ENCODE data around the gene APOA1.

APOA1 gene

DNA sequence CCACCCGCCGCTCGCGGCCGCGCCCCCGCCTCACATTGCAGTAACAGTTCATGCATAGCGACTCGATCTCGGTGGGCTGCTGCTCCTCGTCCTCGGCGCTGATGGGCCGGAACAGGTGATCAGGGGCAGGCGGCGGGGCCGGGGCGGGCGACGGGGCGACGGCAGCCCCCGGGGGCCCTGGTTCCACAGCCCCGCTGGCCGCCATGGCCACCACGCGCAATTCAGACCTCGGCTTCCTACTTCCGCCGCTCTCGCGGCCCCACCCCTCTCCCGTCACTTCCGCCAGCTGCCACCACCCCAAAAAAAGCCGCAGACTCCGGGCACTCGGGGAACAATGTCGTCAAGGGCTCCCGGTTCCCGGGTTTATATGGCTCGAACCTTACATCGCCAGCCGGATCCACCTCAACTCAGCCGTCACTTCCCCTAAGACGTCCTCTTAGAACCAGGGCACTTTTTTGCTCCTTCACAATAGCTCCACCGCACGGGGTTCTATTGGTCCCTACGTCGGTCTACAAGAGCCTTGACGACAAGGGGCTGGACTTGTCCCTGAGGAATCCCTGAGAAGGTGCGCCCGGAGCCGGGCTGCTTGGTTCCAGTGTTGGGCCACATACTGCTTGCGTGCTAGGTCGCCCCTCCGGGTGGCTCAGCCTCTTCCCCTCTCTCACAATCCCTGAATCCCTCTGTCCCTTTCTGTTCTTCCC lies 49.5 kb downstream of the APOA1 start, which contains the start of gene ZPR1:
ZPR1 (minus strand) TSS at position 238 of the 701 bp plus-strand sequence; CDS start at position 205, 33 bp downstream.
- DNase-seq = peak; percentile 82 to 88
- TF ChIP-seq GATA1 (IDR thresholded peaks at IDR 0.05; ENCODE audit: low read depth, low read length) (no peak), POLR2A (IDR thresholded peaks at IDR 0.05; ENCODE audit: low read length) (peak; percentile 86)

DNA sequence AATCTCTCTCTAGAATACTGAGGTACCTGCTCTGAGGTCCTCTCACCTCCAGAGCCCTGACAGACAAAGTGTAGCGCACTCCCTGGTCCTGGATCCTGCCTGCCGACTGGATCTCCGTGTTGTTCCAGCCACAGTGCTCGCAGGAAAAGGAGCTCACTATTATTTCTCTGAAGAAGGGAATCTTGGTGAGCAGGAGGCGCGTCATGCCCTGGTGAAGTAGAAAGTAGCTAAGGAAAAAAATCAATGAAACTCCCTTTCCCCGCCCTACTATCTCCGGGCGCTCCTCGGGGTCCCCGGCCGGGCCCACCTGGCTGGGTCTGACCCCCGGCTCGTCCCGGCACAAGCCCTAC lies 50.0 kb downstream of the APOA1 start:
- peak in 1 of 2 experiments; percentile 56 for DNase-seq

DNA sequence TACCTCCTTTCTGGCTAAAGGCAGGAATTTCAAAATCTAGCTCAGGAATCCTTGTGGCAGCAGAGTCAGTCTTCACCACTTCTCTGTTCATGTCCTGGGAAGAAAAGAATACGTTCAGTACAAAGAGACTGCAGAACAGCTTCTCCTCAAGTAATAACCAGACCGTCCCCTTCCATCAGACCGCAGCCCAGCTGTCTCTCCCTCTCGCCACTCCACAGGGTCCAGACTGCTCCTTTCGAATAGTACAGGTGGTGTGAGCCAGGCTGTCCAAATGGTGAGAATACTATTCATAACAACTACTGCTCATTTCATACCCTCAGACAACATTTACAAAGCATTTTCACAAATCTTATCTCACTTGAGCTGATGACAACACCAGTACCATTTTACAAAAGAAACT lies 50.5 kb downstream of the APOA1 start:
- TF ChIP-seq POLR2A (IDR thresholded peaks at IDR 0.05; ENCODE audit: low read length) = no peak
- no peak for TF ChIP-seq GATA1 (IDR thresholded peaks at IDR 0.05; ENCODE audit: low read depth, low read length)
- DNase-seq = peak in 1 of 2 experiments; percentile 31

More for the DNA sequence above, 50.0 kb downstream of the APOA1 start:
- no peak for TF ChIP-seq POLR2A (IDR thresholded peaks at IDR 0.05; ENCODE audit: low read length)
- TF ChIP-seq GATA1 (IDR thresholded peaks at IDR 0.05; ENCODE audit: low read depth, low read length) = no peak

DNA sequence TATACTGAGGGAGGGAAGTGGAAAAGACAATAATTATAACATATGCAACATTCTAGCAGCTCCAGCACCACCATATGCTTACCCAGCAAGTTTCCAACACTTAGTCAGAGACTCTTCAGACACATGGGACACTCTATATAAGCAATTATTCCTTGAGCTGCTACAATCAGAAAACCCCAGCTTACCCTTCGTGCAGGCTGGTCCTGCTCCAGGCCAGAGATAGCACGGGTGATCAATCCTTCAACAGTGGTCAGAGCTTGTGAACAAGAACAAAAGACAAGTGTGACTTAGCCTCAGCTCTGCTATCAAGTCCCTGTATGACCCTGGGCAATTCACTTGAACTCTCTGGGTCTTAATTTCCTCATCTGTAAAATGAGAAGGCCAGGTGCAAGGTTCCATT lies 51.1 kb downstream of the APOA1 start:
- peak; percentile 14 to 23 for DNase-seq
- TF ChIP-seq POLR2A (IDR thresholded peaks at IDR 0.05; ENCODE audit: low read length) (no peak), GATA1 (IDR thresholded peaks at IDR 0.05; ENCODE audit: low read depth, low read length) (no peak)
